ENCODE data around the gene OTUD5. TPM values are rescaled to one million over a fixed set of nuclear protein-coding genes. Genes with fewer than 3 reads are reported as not detected.

OTUD5 gene
- total RNA-seq, 1 experiment from 2014 or later = 52.6 TPM

DNA sequence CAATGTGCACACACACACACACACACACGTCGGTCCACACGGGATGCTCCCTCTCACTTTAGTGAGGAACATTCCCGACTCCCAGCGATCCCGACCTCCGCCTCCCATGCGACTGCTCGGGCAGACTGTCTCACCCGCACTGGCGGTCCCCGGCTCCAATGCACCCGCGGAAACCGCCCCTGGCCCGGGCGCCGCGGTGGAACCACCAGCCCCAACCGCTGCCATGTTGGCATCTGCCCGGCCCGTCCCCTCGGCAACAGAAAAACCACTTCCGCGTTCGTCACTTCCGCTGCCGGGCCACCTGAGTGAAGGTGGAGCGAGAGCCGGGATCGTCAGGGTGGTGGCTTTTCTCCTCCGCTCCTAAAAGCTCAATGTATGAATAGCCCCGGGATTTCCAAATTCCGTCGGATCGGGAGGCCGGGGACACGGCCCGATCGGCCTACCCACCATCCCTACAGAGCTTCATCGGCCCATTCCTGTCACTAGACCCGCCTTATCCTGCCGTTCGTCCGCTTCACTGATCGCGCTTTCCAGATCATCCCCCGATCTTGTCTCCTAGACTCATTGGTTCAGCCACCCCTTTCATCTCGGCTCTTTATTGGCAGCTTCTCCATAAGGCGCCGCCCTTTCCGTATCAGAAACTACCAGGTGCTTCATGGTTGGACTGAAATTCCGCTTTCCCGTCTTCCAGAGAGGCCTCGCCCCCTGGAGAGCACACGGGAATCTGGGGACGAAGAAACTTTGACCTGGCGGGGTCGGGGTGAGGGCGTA lies 45.8 kb downstream of the OTUD5 start, which contains the start of gene SLC35A2 (continued):
- TF ChIP-seq, protein P1, sequence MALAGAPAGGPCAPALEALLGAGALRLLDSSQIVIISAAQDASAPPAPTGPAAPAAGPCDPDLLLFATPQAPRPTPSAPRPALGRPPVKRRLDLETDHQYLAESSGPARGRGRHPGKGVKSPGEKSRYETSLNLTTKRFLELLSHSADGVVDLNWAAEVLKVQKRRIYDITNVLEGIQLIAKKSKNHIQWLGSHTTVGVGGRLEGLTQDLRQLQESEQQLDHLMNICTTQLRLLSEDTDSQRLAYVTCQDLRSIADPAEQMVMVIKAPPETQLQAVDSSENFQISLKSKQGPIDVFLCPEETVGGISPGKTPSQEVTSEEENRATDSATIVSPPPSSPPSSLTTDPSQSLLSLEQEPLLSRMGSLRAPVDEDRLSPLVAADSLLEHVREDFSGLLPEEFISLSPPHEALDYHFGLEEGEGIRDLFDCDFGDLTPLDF (CRISPR knock-in tag; IDR thresholded peaks at IDR 0.05) = no peak
- TF ChIP-seq, protein P2, sequence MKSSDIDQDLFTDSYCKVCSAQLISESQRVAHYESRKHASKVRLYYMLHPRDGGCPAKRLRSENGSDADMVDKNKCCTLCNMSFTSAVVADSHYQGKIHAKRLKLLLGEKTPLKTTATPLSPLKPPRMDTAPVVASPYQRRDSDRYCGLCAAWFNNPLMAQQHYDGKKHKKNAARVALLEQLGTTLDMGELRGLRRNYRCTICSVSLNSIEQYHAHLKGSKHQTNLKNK (CRISPR knock-in tag; IDR thresholded peaks at IDR 0.05) = peak; percentile 67
- TF ChIP-seq ZNF219 (CRISPR knock-in tag; IDR thresholded peaks at IDR 0.05; ENCODE audit: borderline replicate concordance) (no peak), ELF4 (CRISPR knock-in tag; IDR thresholded peaks at IDR 0.05; ENCODE audit: low read depth) (no peak), ETV6 (CRISPR knock-in tag; IDR thresholded peaks at IDR 0.05) (no peak), GABPB1 (CRISPR knock-in tag; IDR thresholded peaks at IDR 0.05) (peak; percentile 46; the same call in 1 of the 2 replicates), NR2C2 (CRISPR knock-in tag; IDR thresholded peaks at IDR 0.05) (0 out of 2 replicates have a peak, but pooled peaks have one; percentile 49)
- TF ChIP-seq, protein P3, sequence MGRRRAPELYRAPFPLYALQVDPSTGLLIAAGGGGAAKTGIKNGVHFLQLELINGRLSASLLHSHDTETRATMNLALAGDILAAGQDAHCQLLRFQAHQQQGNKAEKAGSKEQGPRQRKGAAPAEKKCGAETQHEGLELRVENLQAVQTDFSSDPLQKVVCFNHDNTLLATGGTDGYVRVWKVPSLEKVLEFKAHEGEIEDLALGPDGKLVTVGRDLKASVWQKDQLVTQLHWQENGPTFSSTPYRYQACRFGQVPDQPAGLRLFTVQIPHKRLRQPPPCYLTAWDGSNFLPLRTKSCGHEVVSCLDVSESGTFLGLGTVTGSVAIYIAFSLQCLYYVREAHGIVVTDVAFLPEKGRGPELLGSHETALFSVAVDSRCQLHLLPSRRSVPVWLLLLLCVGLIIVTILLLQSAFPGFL (CRISPR knock-in tag; IDR thresholded peaks at IDR 0.05; ENCODE audit: borderline replicate concordance) = no peak
- TF ChIP-seq, protein P4, sequence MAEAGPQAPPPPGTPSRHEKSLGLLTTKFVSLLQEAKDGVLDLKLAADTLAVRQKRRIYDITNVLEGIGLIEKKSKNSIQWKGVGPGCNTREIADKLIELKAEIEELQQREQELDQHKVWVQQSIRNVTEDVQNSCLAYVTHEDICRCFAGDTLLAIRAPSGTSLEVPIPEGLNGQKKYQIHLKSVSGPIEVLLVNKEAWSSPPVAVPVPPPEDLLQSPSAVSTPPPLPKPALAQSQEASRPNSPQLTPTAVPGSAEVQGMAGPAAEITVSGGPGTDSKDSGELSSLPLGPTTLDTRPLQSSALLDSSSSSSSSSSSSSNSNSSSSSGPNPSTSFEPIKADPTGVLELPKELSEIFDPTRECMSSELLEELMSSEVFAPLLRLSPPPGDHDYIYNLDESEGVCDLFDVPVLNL (CRISPR knock-in tag; IDR thresholded peaks at IDR 0.05; ENCODE audit: borderline replicate concordance, low read depth) = no peak
- TF ChIP-seq, protein P5, sequence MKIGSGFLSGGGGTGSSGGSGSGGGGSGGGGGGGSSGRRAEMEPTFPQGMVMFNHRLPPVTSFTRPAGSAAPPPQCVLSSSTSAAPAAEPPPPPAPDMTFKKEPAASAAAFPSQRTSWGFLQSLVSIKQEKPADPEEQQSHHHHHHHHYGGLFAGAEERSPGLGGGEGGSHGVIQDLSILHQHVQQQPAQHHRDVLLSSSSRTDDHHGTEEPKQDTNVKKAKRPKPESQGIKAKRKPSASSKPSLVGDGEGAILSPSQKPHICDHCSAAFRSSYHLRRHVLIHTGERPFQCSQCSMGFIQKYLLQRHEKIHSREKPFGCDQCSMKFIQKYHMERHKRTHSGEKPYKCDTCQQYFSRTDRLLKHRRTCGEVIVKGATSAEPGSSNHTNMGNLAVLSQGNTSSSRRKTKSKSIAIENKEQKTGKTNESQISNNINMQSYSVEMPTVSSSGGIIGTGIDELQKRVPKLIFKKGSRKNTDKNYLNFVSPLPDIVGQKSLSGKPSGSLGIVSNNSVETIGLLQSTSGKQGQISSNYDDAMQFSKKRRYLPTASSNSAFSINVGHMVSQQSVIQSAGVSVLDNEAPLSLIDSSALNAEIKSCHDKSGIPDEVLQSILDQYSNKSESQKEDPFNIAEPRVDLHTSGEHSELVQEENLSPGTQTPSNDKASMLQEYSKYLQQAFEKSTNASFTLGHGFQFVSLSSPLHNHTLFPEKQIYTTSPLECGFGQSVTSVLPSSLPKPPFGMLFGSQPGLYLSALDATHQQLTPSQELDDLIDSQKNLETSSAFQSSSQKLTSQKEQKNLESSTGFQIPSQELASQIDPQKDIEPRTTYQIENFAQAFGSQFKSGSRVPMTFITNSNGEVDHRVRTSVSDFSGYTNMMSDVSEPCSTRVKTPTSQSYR (CRISPR knock-in tag; IDR thresholded peaks at IDR 0.05) = no peak
- TF ChIP-seq, protein P6, sequence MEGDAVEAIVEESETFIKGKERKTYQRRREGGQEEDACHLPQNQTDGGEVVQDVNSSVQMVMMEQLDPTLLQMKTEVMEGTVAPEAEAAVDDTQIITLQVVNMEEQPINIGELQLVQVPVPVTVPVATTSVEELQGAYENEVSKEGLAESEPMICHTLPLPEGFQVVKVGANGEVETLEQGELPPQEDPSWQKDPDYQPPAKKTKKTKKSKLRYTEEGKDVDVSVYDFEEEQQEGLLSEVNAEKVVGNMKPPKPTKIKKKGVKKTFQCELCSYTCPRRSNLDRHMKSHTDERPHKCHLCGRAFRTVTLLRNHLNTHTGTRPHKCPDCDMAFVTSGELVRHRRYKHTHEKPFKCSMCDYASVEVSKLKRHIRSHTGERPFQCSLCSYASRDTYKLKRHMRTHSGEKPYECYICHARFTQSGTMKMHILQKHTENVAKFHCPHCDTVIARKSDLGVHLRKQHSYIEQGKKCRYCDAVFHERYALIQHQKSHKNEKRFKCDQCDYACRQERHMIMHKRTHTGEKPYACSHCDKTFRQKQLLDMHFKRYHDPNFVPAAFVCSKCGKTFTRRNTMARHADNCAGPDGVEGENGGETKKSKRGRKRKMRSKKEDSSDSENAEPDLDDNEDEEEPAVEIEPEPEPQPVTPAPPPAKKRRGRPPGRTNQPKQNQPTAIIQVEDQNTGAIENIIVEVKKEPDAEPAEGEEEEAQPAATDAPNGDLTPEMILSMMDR (IDR thresholded peaks at IDR 0.05) = no peak
- TF ChIP-seq, protein P7, sequence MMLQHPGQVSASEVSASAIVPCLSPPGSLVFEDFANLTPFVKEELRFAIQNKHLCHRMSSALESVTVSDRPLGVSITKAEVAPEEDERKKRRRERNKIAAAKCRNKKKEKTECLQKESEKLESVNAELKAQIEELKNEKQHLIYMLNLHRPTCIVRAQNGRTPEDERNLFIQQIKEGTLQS (CRISPR knock-in tag; conservative IDR thresholded peaks at IDR 0.05) = no peak
- TF ChIP-seq, protein P8, sequence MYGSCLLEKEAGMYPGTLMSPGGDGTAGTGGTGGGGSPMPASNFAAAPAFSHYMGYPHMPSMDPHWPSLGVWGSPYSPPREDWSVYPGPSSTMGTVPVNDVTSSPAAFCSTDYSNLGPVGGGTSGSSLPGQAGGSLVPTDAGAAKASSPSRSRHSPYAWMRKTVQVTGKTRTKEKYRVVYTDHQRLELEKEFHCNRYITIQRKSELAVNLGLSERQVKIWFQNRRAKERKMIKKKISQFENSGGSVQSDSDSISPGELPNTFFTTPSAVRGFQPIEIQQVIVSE (CRISPR knock-in tag; IDR thresholded peaks at IDR 0.05; ENCODE audit: borderline replicate concordance) = no peak
- TF ChIP-seq, protein P9, sequence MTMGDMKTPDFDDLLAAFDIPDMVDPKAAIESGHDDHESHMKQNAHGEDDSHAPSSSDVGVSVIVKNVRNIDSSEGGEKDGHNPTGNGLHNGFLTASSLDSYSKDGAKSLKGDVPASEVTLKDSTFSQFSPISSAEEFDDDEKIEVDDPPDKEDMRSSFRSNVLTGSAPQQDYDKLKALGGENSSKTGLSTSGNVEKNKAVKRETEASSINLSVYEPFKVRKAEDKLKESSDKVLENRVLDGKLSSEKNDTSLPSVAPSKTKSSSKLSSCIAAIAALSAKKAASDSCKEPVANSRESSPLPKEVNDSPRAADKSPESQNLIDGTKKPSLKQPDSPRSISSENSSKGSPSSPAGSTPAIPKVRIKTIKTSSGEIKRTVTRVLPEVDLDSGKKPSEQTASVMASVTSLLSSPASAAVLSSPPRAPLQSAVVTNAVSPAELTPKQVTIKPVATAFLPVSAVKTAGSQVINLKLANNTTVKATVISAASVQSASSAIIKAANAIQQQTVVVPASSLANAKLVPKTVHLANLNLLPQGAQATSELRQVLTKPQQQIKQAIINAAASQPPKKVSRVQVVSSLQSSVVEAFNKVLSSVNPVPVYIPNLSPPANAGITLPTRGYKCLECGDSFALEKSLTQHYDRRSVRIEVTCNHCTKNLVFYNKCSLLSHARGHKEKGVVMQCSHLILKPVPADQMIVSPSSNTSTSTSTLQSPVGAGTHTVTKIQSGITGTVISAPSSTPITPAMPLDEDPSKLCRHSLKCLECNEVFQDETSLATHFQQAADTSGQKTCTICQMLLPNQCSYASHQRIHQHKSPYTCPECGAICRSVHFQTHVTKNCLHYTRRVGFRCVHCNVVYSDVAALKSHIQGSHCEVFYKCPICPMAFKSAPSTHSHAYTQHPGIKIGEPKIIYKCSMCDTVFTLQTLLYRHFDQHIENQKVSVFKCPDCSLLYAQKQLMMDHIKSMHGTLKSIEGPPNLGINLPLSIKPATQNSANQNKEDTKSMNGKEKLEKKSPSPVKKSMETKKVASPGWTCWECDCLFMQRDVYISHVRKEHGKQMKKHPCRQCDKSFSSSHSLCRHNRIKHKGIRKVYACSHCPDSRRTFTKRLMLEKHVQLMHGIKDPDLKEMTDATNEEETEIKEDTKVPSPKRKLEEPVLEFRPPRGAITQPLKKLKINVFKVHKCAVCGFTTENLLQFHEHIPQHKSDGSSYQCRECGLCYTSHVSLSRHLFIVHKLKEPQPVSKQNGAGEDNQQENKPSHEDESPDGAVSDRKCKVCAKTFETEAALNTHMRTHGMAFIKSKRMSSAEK (CRISPR knock-in tag; IDR thresholded peaks at IDR 0.05; ENCODE audit: borderline replicate concordance) = peak; percentile 42; the same call in 1 of the 2 replicates
